Activated CD4-positive, CD25-positive, alpha-beta regulatory T cell treated with anti-CD3 and anti-CD28 coated beads, Interleukin-2, amount 50 U/mL, for 72 hours (primary cell): ENCODE data around the gene CUL7.
"Not testable (repeated sequence)": the region's sequence is repeated elsewhere in the genome, so short reads cannot be mapped to it uniquely, and the experiment has no call there.

Experiments used
- DNase-seq: peaks from one replicate; pipeline ENCODE4 v3.0.0; 2021

Gene CUL7

DNA sequence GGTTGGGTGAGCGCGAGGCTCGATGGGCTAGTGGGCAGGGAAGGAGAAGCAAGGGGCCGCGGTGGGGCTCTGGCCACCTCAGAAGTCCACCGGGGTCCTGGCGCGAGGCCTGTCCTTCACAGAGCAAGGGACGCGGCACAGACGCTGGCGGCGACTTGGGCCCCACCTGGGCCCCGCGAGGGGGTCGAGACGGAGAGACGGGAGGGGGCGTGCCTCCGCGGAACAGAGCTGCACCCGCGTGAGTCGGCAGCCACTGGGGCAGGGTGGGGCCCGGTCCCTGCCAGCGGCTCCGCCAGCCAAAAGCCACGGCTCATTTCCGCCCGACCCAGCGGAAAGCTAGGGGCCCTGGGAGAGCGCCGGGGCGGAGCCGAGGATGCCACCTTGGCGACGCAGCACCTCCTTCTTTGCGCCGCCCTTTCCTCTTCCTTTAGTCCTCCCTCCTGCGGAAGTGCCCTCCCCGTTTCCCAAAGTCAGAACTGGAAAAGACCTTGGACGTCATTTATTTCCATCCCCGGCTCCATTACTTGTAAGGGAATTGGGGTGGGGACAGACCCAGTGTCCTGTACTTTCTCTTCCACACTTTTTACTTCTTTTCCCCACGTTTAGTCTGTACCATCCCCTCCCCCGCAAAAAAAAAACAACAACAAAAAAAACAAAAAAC, at the start of gene CUL7:
Gene CUL7 (minus strand): TSS at position 307 of the 661 bp plus-strand sequence. CDS start 1,063 bp downstream, outside the sequence.
- DNase-seq = peak; percentile 90

DNA sequence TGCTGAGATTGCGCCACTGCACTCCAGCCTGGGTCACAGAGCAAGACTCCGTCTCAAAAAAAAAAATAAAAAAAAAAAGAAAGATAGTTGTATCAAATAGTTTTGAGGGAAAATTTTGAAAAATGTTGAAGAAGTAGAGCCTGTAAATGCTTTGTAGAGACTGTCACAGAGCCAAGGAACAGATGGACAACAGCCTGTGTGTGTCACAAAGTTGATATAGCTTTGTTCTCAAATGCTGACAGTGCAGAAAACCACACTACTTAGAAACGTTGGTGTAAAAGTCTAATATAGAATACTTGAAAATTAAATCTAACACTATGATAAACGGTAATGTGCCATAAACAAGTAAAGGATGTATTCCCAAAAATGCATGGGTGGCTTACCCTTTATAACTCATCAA, 47.8 kb upstream of the CUL7 start:
- no peak for DNase-seq

DNA sequence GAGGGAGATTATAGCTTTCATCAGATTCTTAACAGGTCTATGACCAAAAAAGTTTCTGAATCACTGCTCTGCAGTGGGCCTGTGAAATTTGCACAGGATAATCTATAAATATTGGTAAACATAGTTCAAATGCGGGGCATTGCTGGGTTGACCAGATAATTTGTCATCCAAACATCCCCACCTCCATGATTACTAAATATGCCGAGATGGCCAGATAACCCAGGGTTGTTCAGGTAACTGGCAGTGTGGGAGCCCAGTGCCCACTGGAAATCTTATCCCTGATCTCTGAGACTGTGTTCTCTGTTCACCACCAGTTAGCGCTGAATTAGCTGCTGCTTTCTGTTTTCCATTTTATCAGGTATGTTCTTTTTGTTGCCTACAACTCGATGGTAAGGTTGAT, 43.9 kb upstream of the CUL7 start:
- no peak for DNase-seq

DNA sequence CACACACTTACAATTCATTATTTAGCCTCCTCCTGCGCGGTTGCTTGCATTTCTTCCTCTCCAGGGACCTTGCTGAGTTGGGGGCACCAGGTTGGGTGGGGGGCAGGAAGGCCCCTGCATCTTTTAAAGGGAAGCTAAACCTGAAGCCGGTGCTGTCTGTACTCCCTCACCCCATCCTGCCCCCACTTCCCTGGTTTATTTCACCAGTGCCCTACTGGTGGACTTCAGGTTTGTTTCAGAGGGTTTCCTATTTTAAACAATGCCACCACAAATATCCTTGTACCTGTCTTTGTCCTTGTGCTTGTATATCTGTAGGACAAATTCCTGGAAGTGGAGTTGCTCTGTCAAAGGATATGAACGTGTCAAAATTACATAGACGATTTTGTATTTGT, 43.4 kb upstream of the CUL7 start:
- no peak for DNase-seq

DNA sequence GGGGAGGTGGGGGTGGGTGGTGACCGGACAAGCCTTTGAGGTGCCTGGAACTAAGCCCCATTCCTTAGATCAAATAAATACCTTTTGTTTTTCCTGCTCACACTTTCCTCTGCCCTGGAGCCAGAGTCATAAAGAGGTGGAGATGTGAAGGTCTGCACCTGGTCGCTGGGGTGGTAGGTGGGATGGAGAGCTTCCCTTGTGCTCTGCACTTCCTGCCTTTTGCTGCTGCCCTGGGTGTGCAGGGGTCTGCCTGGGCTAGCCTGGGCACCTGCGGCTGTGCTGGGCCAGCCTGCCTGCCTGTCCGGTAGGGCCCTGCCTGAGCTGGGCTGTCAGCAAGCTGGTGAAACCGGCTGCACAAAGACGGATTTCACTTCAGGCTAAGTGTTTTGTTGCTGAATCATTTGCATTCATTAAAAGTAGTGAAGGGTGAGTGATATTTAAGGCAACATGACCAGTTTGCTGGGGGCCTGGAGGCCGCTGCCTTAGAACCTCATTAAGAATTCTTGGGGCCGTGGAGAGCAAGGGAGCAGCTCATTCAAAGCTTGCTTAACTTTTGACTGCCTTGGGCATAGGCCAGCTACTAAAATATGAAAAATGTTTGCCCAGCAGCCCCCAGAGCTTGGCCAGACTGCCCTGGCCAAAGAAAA, 42.9 kb upstream of the CUL7 start:
- no peak for DNase-seq

DNA sequence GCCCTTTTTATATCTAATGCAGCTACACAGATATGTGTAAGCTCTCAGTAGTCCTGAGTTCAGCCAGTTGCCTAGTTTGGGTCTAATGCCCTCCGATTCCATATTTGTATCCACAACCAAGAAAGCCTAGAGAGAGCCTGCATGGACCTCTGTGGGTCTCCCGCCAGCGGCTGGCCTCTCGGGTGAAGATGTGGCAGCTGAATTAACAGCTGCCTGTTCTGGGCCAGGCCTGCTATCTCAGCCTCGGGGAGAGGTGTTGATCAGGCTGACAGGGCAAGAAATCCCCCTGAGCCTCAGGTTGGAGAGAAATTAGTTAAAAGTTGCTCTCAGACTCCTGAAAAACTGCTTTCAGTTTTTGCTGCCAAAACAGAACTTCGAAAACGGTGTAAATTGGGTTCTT, 42.3 kb upstream of the CUL7 start:
- no peak for DNase-seq

DNA sequence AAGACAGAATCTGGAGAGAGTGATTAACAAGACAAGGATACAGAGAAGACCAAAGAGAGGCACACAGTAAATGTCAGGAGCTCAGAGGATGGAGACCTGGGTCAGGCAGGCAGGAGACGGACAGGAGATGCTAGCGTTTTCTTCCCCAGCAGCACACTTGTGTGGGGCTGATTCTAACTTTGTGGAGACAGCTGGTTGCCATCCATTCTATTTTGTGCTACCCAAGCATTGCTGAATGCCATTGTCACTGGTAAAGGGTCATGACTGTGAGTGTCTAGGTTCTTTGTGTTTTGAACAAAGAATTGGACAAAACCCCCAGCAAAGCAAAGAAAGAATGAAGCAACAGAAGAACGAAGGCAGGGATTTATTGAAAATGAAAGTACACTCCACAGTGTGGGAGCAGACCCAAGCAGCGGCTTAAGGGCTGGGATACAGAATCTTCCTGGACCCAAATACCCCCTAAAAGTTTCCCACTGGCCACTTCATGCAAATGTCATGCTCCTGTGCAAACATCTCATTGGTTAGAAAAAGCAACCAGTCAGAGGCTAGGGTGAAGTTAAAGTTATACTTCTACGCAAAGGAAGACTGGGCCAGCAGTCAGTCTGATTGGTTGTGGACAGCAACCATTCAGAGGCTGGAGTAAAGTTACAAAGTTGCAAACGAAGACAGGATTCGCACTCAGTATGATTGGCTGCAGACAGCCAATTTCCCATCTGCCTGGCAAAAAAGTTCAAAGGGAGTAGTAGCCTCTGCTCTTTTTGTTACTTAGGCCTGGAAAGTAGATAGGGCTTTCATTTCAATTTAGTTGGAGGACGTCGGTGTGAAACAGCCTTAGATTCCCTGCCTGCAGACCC, 40.0 kb upstream of the CUL7 start:
- DNase-seq = no peak

DNA sequence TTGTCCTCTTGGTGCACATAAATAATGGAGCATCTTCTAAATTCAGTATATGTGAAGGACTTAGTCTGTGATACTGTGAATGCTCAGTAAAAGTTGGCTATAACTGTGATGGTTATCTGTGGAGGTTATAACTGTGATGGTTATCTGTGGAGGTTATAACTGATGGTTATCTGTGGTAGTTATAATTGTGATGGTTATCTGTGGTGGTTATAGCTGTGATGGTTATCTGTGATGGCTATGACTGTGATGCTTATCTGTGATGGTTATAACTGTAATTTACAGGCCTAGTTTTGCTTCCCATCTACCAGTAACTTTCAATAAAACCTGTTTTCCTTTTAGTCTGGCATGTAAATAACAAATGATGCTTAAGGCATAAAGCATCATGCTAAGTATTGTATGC, 39.0 kb upstream of the CUL7 start:
- DNase-seq = no peak

DNA sequence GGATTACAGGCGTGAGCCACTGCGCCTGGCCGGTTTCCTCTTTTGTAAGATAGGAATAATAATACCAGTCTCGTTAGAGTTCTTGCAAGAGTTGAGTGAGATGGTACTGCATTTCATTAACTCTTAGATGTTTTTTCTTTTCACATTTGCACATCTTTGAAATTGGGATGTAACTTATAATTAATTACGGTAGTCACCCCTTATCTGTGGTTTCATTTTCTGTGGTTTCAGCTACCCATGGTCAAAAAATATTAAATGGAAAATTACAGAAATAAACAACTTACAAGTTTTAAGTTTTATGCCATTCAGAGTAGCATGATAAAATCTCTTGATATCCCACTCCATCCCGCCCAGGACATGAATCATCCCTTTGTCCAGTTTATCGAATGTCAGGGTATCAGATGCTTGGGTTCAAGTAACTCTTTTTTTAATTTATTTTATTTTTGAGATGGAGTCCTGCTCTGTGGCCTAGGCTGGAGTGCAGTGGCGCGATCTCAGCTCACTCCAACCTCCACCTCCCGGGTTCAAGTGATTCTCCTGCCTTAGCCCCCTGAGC, 37.9 kb upstream of the CUL7 start:
- no peak for DNase-seq

DNA sequence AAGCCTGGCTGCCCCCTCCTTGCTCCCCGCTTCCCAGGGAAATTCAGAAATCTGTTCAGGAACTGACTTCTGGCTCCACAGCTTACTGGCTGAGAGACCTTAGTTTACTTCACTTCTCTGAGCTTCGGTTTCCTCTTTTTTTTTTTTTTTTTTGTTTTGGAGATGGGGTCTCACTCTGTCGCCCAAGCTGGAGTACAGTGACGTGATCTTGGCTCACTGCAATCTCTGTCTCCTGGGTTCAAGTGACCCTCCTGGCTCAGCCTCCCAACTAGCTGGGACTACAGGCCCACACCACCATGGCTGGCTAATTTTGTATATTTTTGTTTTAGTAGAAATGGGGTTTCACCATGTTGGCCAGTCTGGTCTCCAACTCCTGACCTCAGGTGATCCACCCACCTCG, 37.4 kb upstream of the CUL7 start:
- no peak for DNase-seq

DNA sequence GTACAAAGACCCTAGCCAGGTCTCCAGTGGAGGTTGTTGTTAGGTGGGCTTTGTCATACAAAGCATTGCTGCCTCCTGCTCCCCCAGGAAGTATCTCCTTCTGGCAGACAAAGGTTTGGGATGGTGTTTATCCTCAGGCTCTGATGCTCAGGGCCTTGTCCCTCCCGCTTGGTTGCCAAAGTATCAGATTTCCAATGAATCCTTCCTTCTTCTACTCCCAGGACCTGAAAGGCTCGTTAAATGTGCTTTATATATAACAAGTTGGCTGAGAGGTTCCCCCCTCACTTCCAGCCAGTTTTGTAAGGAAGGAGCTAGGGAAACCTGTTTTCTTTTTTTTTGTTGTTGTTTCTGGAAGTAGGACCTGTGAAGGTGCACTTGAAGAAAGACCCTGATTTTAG, 36.9 kb upstream of the CUL7 start:
- DNase-seq = no peak

DNA sequence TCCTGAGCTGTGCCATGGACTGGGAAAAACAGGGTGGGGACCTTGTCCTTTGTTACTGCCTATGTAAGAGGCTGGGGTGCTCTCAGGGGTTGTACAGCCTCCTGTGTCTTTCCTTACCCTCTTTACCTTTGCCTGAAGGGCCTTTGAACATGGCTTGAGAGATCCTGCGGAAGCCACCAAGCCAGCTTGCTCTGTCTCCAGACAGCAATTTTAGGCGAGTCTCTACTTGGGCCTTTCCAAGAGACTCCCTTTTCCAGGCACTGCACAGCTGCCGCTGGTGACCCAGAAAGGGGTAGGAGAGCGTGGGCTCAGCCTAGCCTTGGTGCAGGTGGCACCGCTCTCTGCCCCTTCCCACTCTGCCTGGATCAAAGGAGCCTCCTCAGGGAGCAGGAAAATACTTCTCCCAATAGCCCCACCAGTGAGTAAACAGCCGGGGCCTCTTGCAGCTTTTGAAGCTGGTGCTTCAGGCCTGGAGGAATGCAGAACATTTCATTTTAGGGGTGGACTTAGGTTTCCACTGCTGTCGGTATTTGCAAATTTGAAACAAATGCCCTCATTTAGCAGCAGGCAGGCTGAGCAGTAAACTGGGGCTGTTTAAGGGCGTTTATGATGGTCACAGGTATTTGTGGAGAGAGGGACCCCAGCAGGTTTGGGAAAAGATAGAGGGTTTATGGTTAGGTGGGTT, 36.4 kb upstream of the CUL7 start:
- no peak for DNase-seq

DNA sequence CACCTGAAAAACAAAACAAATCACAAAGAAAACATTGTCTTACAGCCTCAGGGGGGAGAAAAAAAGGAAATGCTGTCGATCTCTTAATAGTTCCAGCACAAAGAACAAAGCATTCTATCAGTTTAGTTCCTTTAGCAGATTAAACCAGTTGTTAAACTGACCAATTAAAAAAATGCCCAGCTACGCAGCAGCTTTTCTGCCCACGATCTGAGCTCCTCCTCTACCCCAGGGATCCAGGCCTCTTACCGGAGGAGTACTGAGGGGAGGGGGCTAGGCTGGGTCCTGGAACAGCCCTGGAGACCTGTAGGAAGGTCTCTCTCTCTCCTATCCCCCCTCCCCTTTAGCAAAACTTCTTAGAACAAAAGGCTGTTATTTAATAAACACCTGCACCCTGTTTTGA, 35.8 kb upstream of the CUL7 start:
- DNase-seq = no peak

DNA sequence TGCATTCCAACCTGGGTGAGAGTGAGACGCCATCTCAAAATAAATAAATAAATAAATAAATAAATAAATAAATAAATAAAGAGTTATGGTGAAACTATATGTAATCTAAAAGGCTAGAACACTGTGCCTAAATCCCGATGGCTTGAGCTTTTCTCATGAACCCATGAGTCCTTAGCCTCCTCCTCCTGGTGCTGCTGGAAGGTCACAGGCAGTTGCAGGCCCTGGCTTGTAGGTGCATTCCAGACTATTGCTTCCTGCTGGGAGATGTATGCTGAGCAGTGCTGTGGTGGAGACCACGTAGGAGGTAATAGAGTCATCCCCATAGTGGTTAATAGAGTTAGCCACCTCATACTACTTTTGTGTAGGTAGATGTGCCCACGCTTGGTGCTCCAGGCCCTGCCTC, 35.0 kb upstream of the CUL7 start:
- DNase-seq = no peak

DNA sequence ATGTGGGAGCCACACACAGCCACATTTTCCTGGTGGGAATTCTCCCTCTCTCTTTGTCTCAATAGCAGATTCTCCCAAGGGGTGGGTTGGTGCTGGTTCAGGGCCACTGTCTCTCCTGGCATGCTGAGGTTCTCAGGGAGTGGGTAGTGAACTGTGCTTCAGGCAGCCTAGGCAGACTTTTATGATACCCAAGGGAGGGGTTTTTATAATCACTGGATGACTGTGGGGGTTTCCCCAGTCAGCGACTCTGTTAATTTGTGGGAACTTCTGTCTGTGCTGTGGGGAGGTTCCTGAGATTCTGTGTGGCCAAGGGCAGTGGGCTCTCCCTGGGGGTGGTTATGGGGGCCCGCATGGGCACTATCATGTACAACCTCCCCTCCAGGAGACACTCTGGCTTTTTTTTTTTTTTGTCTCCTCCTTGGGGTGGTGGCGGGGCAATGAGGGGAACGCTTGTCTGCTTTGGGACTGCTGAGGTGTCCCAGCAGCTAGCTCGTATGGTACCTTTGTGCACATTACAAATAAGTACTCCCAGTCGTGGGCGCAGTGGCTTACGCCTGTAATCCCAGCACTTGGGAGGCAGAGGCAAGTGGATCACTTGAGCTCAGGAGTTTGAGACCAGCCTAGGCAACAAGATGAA, 32.5 kb upstream of the CUL7 start:
- no peak for DNase-seq

DNA sequence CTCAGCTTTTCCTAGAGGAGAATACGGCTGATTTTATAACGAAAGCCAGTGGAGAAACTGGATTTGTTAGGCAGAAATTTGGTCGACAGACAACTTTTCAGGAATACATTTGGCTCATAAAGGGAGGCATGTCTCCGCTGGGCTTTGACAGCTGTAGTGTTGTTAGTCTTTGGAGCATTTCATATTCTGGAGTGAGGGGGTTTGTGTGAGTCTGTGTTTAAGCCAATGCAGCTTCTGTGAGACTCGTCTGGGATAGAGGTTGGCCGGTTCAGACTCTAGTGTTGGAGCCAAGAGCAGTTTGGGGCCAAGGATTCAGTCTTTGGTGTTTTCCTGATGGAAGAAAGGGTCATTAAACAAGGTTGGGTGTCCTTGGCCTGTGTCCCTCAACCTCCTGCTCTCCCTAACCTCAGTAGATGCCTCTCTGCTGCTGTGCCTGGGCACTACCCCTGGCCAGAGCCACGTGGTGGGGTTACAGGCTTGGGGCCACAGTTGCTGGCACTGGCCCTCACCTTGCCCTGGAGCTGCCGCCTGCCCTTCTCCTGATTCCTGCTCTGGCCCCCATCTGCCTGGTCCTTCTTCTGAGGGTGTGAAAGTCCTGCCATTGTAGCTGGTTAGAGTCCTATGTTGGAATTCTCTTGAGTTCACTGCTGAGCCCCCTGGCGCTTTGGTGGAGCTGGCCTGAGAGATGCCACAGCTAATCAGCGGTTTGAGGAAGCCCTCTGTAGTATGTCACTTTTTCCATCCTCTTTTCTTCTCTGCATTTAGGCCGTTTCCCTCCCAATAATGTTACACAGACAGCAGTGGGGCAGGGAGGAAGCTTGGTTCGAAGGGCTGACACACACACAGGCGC, 29.4 kb upstream of the CUL7 start:
- DNase-seq = no peak

DNA sequence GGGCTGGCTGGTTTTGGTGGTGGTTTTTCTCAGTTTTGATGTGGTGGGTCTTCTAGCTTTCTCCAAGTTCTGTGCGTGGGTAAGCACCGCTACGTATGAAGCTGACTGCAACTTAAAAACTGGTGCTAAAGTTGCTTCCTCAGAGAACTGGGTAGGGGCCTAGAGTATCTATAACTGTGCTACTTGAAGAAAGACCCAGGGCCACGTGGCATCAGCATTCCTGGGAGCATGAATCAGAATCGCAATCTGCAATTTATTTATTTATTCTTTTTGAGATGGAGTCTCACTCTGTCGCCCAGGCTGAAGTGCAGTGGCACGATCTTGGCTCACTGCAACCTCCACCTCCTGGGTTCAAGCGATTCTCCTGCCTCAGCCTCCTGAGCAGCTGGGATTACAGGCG, 28.3 kb upstream of the CUL7 start:
- not testable (repeated sequence) for DNase-seq

DNA sequence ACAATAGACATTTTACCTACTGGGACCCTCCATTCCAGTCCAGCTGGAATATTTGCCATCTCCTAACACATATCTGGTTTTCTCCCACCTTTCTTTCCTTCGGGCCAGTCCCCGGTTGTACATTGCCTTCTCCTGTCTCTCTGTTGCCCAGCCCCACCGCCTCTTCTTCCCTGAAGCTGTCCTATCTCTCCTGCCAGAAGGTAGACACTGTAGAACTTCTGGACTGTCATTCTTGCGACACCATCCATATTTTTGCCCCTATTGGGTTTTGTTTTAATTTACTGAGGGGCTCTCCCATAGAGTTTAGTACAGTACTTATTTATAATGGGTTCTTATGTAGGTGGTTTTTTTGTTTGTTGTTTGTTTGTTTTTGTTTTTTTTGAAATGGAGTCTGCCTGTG, 27.4 kb upstream of the CUL7 start:
- DNase-seq = no peak

DNA sequence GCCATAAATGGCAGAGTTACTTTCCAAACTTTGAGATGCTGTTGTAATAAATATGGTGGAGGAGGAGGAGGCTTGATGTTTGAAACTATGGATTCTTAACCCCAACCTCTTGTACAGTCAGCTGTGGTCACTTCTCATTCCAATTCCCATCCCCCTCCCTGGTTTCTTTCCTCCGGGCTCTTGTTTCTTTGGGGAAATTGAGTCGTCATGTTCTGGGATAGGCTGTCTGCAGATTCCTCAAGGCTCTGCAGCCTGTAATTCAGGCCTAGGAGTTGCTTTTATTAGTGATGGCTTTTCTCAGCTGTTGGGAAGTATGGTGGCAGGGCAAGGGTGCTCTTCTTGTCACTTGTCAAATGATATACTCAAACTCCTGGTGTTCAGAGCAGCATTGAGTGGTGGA, 25.0 kb upstream of the CUL7 start:
- no peak for DNase-seq

DNA sequence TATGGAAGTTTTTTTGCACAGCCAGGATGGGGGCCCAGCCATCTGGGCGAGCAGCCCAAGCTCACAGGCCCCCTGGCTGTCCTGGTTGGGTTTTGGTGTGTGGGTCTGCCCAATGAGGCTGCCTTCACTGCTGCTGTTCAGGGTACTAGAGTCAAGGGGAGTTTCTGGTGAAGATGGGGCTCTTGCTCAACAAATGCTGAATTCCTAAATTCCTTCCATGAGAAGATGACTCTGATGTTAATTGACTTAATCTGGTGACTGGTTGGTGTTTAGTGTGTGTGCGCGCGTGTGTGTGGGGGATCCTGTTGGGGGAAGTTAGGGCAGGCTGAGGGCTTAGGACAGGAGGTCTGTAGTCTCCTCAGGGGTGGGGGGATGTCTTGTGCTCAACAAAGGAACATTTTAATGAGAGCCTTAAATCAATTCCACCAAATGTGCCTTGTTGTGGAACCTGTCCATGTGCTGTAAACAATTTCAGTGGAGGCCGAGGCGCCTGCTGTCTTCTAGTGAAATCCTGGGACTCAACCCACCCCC, 24.4 kb upstream of the CUL7 start:
- DNase-seq = no peak

DNA sequence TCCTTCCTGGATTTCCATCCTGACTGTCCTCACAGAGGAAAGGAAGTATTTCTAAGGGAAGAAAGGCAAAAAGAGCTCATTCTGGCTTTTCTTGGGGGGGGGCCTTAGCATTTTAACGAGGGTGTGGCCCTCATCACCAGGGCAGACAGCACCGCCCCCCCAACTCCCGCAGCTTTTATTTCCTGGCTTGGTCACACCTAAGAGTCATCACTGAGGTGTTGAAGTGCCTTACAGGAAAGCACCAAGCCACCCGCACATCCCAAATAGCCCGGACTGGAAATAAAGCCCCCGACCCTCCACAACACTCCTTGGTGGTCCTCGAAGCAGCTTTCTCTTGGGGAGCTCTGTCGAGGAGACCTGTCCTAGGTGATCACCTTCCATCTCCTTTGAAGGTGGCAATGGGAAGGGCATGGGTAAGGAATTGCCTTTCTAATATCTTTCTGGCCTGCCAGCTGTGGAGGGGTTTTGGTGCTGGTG, 23.7 kb upstream of the CUL7 start:
- DNase-seq = no peak
